HCT116 (cell line): ENCODE data around the gene TECPR1. TPM values are rescaled to one million over a fixed set of nuclear protein-coding genes. Genes with fewer than 3 reads are reported as not detected.

Experiments
- ATAC-seq: fragments of 200-7000 bp; cut with Tn5 transposase; 2 replicates; pipeline ENCODE4 v1.9.1; 2020; ENCODE audit warnings: mild to moderate bottlenecking, moderate library complexity
- BruUV-seq: library from RNA; stranded (reverse); fragments of 400-500 nt; replicated peaks from 2 replicates; lab custom pipeline; 2021; lab: Mats Ljungman, UMichigan
- CTCF ChIA-PET: fragments of 300-600 bp; sonication (Branson Sonifier 250); formaldehyde crosslinking; loops from one replicate; lab custom pipeline; 2021; ENCODE audit warnings: antibody characterized with exemption; lab: Charles Lee
- POLR2A ChIA-PET: fragments of 300-600, 350-600 bp; sonication (Branson Sonifier 250); formaldehyde crosslinking; loops from one replicate; lab custom pipeline; 2021; ENCODE audit warnings: antibody characterized with exemption; lab: Charles Lee
- RAD21 ChIA-PET, 2 experiments: fragments of 300-600 bp; sonication (Branson Sonifier 250); formaldehyde crosslinking; loops; one replicate each; lab custom pipeline; 2023; ENCODE audit warnings: low total read pairs in 2 of 2; ENCODE audit not compliant: uncharacterized antibody in 2 of 2, unreplicated experiment in 2 of 2, low non-redundant PET in 1 of 2; lab: Charles Lee
- DNase-seq: peaks from one replicate; pipeline ENCODE4 v3.0.0-alpha.2; 2010; ENCODE audit warnings: low read depth, low spot score
- H2AFZ ChIP-seq: fragments of 200-600 bp; shearing (Covaris generic), sonication (generic); 2 replicates; pipeline ENCODE4 v1.6.1; 2017; ENCODE audit warnings: low read depth, mixed run types, mixed read lengths, antibody characterized with exemption, low read length; ENCODE audit not compliant: poor library complexity, severe bottlenecking
- H3K27ac ChIP-seq: 2 replicates; pipeline ENCODE4 v1.5.1; 2012; ENCODE audit warnings: low read depth, low read length
- H3K27me3 ChIP-seq: fragments of 200-600 bp; sonication (generic); 2 replicates; pipeline ENCODE4 v1.6.1; 2016; ENCODE audit warnings: mixed run types, low read length, mixed read lengths; ENCODE audit not compliant: insufficient read depth
- H3K36me3 ChIP-seq, 2 experiments: fragments of 200-500 bp in 1 of 2; fragments of 200-600 bp in 1 of 2; sonication (Bioruptor generic) in 1 of 2; sonication (generic) in 1 of 2; 2 replicates each; pipeline versions ENCODE4 v1.5.1 to v1.6.1; 2014 to 2016; ENCODE audit warnings: low read length in 2 of 2, inconsistent platforms in 1 of 2, mixed read lengths in 1 of 2, mixed run types in 1 of 2; ENCODE audit not compliant: insufficient read depth in 2 of 2, control insufficient read depth in 1 of 2
- H3K4me1 ChIP-seq, 2 experiments: fragments of 200-600 bp in 1 of 2; sonication (generic) in 1 of 2; 2 replicates each; pipeline versions ENCODE4 v1.5.1 to v1.6.1; 2012 to 2017; ENCODE audit warnings: low read length in 2 of 2, inconsistent platforms in 1 of 2, mild to moderate bottlenecking in 1 of 2, mixed read lengths in 1 of 2, mixed run types in 1 of 2, moderate library complexity in 1 of 2; ENCODE audit not compliant: insufficient read depth in 2 of 2, control insufficient read depth in 1 of 2
- H3K4me2 ChIP-seq: fragments of 200-600 bp; sonication (generic); 2 replicates; pipeline ENCODE4 v1.6.1; 2017; ENCODE audit warnings: mixed run types, low read length, mixed read lengths
- H3K4me3 ChIP-seq, 2 experiments: fragments of 200-600 bp in 1 of 2; sonication (generic) in 1 of 2; replicated peaks in 1 of 2; 2 replicates each; pipeline ENCODE4 v1.5.1; 2011 to 2016; ENCODE audit warnings: low read length in 2 of 2, control low read depth in 1 of 2, low read depth in 1 of 2, mild to moderate bottlenecking in 1 of 2, mixed read lengths in 1 of 2, mixed run types in 1 of 2
- H3K79me2 ChIP-seq: fragments of 200-600 bp; sonication (generic); 2 replicates; pipeline ENCODE4 v1.6.1; 2017; ENCODE audit warnings: mild to moderate bottlenecking, mixed run types, low read length, moderate library complexity, mixed read lengths; ENCODE audit not compliant: insufficient read depth
- H3K9ac ChIP-seq: fragments of 200-600 bp; sonication (generic); 2 replicates; pipeline ENCODE4 v1.6.1; 2016; ENCODE audit warnings: low read length, mixed read lengths
- H3K9me2 ChIP-seq: fragments of 200-600 bp; sonication (generic), shearing (Covaris generic); 2 replicates; pipeline ENCODE4 v1.6.1; 2017; ENCODE audit warnings: mixed run types, mild to moderate bottlenecking, moderate library complexity; ENCODE audit not compliant: insufficient read depth
- H3K9me3 ChIP-seq, 2 experiments: fragments of 200-500 bp in 1 of 2; fragments of 200-600 bp in 1 of 2; sonication (Bioruptor generic) in 1 of 2; sonication (generic) in 1 of 2; 2 replicates each; pipeline ENCODE4 v1.6.1; 2014 to 2017; ENCODE audit warnings: low read length in 2 of 2, mixed read lengths in 2 of 2, inconsistent platforms in 1 of 2, low read depth in 1 of 2, mild to moderate bottlenecking in 1 of 2, mixed run types in 1 of 2, moderate library complexity in 1 of 2; ENCODE audit not compliant: control insufficient read depth in 1 of 2, insufficient read depth in 1 of 2
- H4K20me1 ChIP-seq: fragments of 200-600 bp; sonication (generic), shearing (Covaris generic); 2 replicates; pipeline ENCODE4 v1.6.1; 2017; ENCODE audit warnings: mixed run types, mild to moderate bottlenecking, moderate library complexity; ENCODE audit not compliant: insufficient read depth
- ELF1 ChIP-seq: IDR thresholded peaks from 2 replicates; pipeline ENCODE4 v1.6.1; 2012; ENCODE audit warnings: low read depth, borderline replicate concordance
- EZH2 ChIP-seq: fragments of 200-600 bp; sonication (generic); IDR thresholded peaks from 2 replicates; pipeline ENCODE4 v1.6.1; 2017; ENCODE audit warnings: antibody characterized with exemption, mixed run types
- FOSL1 ChIP-seq: IDR thresholded peaks from 2 replicates; pipeline ENCODE4 v1.6.1; 2012; ENCODE audit warnings: low read depth
- JUND ChIP-seq: IDR thresholded peaks from 2 replicates; pipeline ENCODE4 v1.6.1; 2012
- MAX ChIP-seq: IDR thresholded peaks from 2 replicates; pipeline ENCODE4 v1.6.1; 2012
- POLR2AphosphoS5 ChIP-seq: IDR thresholded peaks from 2 replicates; pipeline ENCODE4 v1.6.1; 2011; ENCODE audit warnings: mild to moderate bottlenecking, low read depth, low read length, moderate library complexity
- REST ChIP-seq: IDR thresholded peaks from 2 replicates; pipeline ENCODE4 v1.6.1; 2012; ENCODE audit warnings: low read depth
- YY1 ChIP-seq: IDR thresholded peaks from 2 replicates; pipeline ENCODE4 v1.6.1; 2011; ENCODE audit warnings: low read length, low read depth, moderate library complexity, mild to moderate bottlenecking; ENCODE audit not compliant: insufficient replicate concordance; ENCODE audit errors: extremely low read depth
- ZBTB33 ChIP-seq: IDR thresholded peaks from 2 replicates; pipeline ENCODE4 v1.6.1; 2011; ENCODE audit warnings: mild to moderate bottlenecking, low read length, moderate library complexity; ENCODE audit not compliant: insufficient replicate concordance; ENCODE audit errors: extremely low read depth
- ZFX ChIP-seq: fragments of 450-650 bp; IDR thresholded peaks from 2 replicates; pipeline ENCODE4 v1.6.1; 2017
- ZNF274 ChIP-seq: fragments of 200-500 bp; sonication (Bioruptor generic); IDR thresholded peaks from 2 replicates; pipeline ENCODE4 v1.6.1; 2014; ENCODE audit warnings: mild to moderate bottlenecking, low read depth, low read length, inconsistent platforms
- intact Hi-C: fragments of 100-400 bp; cut with micrococcal nuclease; formaldehyde crosslinking; loops from 2 replicates; pipeline ENCODE4 v1.10.0; 2022
- total RNA-seq: library from RNA; stranded (reverse); gene quantifications from one replicate; pipeline ENCODE4 v1.2.1, GENCODE V29; 2021; ENCODE audit not compliant: unreplicated experiment

Gene TECPR1
- total RNA-seq, 1 experiment from 2014 or later = 19.9 TPM

GRCh38 chr7:98216941-98217622 is 35.0 kb downstream of the TECPR1 start (continued):
- no peak for TF ChIP-seq ELF1

- no peaks in the 10 kb centered on the region for H3K79me2 ChIP-seq
- no peaks in the 10 kb centered on the region for H3K36me3 ChIP-seq
- ChIA-PET RAD21 (no interaction called here), CTCF (no interaction called here), POLR2A (no interaction called here)
- TF ChIP-seq ZBTB33 (no peak), REST (no peak), EZH2 (no peak), ZFX (no peak), POLR2AphosphoS5 (no peak), JUND (no peak), FOSL1 (no peak), MAX (no peak), ZNF274 (no peak), ELF1 (no peak), YY1 (no peak)
- no peak overlapping the region for H3K9ac ChIP-seq
- H2AFZ ChIP-seq = no peak overlapping the region
- no peaks in the 10 kb centered on the region for H3K9me2 ChIP-seq
- BruUV-seq = TSS peak; percentile 60
- ATAC-seq = no peak
- no peak overlapping the region for H3K4me2 ChIP-seq
- H3K9me3 ChIP-seq = no peaks in the 10 kb centered on the region
- intact Hi-C loops = no loop called here
- DNase-seq = no peak
- no peak overlapping the region for H3K27ac ChIP-seq
- H3K4me1 ChIP-seq = peaks cover 3 to 7% of the 10 kb centered on the region in 2 experiments; a peak in 2 of 4 replicates
- H4K20me1 ChIP-seq = no peaks in the 10 kb centered on the region
- H3K27me3 ChIP-seq = no peaks in the 10 kb centered on the region
- H3K4me3 ChIP-seq = no peak overlapping the region
Measured at GRCh38 chr7:98215561-98216495, 36.2 kb downstream of the TECPR1 start.
